NCI-H2081 (cell line): ENCODE results near the gene GPRC5D.

Source experiments
- DNase-seq, 2 experiments: peaks; one replicate each; lab custom pipeline; 2025; lab: John Stamatoyannopoulos, UW

GPRC5D gene

DNA sequence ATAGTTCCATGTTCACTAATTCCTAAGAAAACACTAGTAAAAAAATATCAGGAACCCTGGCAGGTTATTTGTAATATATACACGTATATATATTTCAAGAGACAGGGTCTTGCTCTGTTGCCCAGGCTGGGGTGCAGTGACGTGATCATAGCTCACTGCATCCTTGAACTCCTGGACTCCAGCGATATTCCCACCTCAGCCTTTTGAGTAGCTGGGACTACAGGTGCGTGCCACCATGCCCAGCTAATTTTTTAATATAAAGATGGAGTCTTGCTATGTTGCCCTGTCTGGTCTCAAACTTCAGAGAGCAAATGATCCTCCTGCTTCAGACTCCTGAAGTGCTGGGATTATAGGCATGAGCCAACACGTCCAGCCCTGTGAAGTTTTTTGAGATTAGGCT lies 44.4 kb downstream of the GPRC5D start:
- DNase-seq: no peak

GRCh38 chr12:12903642-12904609 lies 48.0 kb downstream of the GPRC5D start:
- DNase-seq: no peak

DNA sequence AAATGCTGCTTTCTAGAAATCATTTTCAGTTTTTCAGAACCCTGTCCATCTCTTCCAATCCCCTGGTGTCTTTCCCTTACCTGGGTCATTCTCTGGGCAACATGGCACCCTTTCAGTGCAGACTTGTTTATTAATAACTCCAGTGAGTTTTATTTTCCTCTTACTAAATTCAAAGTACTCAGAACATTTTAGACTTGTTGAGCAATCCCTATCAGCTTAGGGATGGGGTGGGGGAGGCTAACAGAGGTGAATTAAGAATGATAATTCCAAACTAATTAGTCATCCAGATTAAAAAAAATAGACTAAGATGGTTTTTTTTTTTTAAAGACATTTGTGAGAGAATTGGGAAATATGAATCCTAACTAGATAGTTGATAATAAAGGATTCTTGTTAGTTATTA lies 49.9 kb downstream of the GPRC5D start:
- no peak for DNase-seq

- no peak for DNase-seq
These were observed 50.7 kb downstream of the GPRC5D start for GRCh38 chr12:12901158-12901791.

DNA sequence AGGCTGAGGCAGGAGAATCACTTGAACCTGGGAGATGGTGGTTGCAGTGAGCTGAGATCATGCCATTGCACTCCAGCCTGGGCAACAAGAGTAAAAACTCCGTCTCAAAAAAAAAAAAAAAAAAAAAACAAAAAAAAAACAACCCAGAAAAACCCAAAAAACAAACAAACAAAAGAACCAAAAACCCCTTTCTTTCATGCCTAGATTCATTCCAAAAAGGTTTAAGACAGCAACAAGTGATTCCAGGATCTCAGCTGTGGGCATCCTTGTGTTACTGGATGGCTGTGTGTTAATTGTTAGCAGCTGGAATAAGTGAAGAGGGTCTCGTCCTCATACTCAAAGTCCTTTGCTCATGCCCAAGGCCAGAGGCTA lies 51.2 kb downstream of the GPRC5D start:
- no peak for DNase-seq

DNA sequence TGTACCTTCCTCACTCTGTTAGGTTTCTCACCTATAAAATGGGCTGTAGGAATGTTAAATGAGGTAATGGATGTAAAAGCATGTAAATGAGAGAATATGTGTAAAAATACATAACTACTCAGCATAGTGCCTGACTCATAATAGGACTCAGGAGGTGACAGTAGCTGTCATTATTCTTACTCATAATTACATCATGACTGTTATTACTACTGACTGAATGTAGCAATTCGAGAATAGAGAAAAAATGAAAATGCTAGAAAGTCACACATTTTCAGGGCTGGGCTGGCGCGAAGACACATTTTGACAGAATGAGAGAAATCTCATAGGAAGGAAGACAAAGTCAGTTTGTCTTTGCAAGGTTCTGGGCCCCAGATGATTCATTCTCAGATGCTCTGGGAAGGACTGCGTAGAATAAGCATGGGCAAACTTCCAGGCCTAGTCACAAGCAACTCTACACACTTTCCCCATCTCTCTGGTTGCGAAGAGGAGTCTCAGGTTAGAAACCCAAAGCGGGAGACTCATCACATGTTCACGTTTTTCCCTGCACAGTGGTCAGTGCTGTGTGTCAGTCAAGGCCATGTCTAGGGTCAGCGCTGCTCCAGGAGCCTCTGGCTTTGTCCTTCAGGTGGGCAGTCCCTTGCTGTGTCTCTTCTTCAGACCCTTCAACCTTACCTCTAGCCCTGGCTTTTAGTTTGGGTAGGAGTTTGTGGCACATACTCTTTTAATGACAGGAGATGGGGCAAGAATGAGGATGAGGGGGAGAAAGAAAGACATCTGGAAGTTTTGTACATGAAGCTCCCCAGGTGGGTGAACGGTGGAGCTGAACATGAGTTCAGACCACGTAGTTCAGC lies 52.2 kb downstream of the GPRC5D start:
- no peak for DNase-seq

- no peak for DNase-seq
These were observed 53.0 kb downstream of the GPRC5D start for GRCh38 chr12:12898911-12899511.

- DNase-seq: no peak
These were observed 53.7 kb downstream of the GPRC5D start for GRCh38 chr12:12898136-12898717.

GRCh38 chr12:12897302-12897701 lies 54.7 kb downstream of the GPRC5D start:
- DNase-seq: no peak

DNA sequence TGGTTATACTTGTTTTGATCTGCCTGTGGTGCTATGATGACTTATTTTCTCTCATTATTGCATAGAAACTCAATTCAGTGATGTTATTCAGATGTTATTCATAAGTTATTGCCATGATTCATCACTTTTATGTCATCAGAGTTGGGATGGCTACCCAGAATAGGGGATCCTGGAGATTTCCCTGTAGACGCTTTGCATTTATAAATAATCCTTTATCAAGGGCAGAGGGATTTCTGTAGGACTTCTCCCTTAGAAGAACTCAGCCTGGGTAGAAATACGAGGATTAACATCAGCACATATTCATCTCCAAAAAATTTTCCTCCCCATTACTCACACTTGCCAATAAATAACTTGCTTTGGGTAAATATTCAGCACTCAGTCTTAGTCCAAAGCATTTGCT lies 55.7 kb downstream of the GPRC5D start:
- DNase-seq: no peak

DNA sequence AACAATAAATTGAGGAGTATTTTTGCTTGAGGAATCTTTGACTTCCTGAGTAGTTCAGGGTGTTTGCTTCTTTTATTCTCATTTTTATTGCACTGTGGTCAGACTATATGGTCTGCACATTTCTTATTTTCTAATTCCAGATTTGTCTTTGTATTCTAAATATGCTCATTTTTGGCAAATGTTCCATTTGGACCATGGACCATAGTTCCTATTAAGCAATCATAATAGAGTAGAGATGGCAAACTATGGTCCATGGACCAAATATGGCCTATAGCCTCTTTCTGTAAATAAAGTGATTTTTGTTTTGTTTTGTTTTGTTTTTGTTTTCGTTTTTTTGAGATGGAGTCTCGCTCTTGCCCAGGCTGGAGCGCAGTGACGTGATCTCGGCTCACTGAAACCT lies 58.5 kb downstream of the GPRC5D start:
- DNase-seq: no peak

DNA sequence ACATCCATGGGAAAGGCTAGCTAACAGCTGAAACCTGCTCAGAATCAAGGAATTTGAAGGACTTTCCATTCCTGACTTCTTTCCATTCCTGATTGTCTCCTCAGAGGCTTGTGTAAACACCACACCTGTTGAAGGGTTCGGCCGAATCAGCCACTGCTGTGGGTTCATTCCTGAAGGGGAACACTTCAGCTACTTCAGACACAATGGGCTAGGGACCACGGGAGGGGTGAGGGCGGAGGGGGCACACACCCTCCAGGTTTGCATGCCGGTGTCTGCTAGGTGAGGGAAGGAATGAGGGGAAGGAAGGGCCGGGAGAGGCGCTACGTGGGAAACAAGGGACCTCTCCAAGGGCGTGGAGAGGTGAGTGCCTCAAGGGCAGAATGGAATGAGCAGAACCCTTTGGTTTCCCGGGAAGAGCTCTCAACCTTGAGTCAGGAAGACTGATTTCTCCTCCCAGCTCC lies 59.3 kb downstream of the GPRC5D start:
- no peak for DNase-seq

DNA sequence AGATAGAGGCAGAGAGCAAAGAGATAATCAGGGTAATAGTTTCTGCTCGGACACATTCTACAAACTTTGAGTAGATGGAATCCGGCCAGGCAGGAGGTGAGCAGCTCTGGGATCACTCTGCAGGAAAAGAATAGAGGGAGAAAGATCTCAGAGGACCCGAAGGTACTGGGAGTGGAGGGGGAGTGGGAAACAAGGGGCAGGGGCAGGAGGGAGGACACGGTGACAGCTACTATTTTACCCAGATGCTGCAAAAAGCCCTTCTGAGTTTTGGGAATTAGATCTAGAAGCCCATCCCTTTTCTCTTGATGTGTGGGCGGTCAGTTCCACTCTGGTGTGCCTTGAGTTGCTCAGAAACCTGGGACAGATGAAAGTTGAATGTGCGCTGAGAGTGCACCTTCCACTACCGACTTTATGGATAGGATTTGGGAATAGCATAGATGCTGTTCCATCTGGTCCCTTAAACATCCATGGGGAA lies 60.1 kb downstream of the GPRC5D start:
- DNase-seq: no peak

DNA sequence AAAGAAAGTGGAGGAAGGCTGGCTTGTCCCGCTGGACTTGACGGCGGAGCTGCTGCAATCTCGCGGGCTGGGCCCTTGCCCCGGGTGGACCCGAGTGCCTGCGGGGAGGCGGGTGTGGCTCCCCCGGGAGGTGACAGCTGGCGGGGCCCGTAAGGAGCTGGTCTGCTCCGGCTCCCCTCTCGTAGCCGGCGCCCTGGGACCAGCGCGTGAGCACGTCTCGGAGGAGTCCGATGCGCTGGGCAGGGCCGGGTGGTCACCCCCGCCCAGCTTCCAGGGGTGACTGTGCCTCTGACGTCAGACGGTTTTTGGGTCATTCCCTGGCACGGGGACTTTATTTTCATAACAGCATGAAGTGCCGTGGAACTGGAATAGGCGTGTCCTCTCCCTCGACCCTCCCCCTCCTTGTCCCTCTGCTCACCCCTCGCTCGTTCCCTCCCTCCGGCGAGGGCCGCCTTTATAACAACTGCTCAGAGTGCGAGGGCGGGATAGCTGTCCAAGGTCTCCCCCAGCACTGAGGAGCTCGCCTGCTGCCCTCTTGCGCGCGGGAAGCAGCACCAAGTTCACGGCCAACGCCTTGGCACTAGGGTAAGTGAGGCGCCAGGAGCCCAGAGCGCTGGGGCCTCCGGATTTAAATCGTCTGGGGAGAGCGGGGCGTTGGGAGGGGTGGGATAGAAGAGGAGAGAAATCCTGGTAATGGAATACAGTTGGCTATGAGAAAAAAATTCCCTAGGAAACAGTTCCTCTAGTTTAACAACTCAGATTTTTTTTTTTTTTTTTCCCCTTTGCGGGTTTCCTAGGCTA lies 60.7 kb downstream of the GPRC5D start, which contains the start of gene GPRC5A:
Gene GPRC5A (plus strand): TSS at position 483 of the 801 bp plus-strand sequence. CDS start 16,688 bp downstream, outside the sequence.
- DNase-seq: peak; percentile 9 to 34
